IMR-90 (cell line): ENCODE measurements around the gene ZFP36. TPM values are rescaled to one million over a fixed set of nuclear protein-coding genes. Genes with fewer than 3 reads are reported as not detected.

Experiments
- ATAC-seq: fragments of 200-7000 bp; cut with Tn5 transposase; 2 replicates; pipeline ENCODE4 v1.9.1; 2020; ENCODE audit warnings: low read depth, mild to moderate bottlenecking, moderate library complexity
- BruUV-seq: library from RNA; stranded (reverse); fragments of 400-500 nt; replicated peaks from 2 replicates; lab custom pipeline; 2021; lab: Mats Ljungman, UMichigan
- CTCF ChIA-PET: fragments of 300-600 bp; formaldehyde crosslinking; extraction: SDS; loops from one replicate; lab custom pipeline; 2021; ENCODE audit warnings: antibody characterized with exemption; lab: Yijun Ruan, JAX
- POLR2A ChIA-PET: fragments of 300-600 bp; sonication (Branson Sonifier 250); formaldehyde crosslinking; loops from one replicate; lab custom pipeline; 2022; ENCODE audit warnings: antibody characterized with exemption; ENCODE audit not compliant: unreplicated experiment; lab: Charles Lee
- DNase-seq: peaks from one replicate; pipeline ENCODE4 v3.0.0; 2013
- H2AFZ ChIP-seq: replicated peaks from 2 replicates; pipeline ENCODE3; 2013; ENCODE audit warnings: low read length, mild to moderate bottlenecking; ENCODE audit not compliant: poor library complexity
- H2AK5ac ChIP-seq: 2 replicates; pipeline ENCODE4 v1.6.1; 2013; ENCODE audit warnings: low read depth, low read length, inconsistent platforms
- H2AK9ac ChIP-seq: replicated peaks from 2 replicates; pipeline ENCODE3; 2013; ENCODE audit warnings: mild to moderate bottlenecking, low read depth, low read length, moderate library complexity; ENCODE audit not compliant: poor library complexity
- H2BK120ac ChIP-seq: 2 replicates; pipeline ENCODE4 v1.6.1; 2013; ENCODE audit warnings: low read depth, low read length, inconsistent platforms
- H2BK15ac ChIP-seq: 3 replicates; pipeline ENCODE4 v1.6.1; 2013; ENCODE audit warnings: low read depth, low read length, inconsistent platforms
- H2BK20ac ChIP-seq: 2 replicates; pipeline ENCODE4 v1.6.1; 2013; ENCODE audit warnings: low read depth, mild to moderate bottlenecking, inconsistent platforms, low read length, moderate library complexity
- H2BK5ac ChIP-seq: 2 replicates; pipeline ENCODE4 v1.6.1; 2013; ENCODE audit warnings: mild to moderate bottlenecking, low read depth, low read length, inconsistent platforms; ENCODE audit not compliant: poor library complexity, severe bottlenecking
- H3K14ac ChIP-seq: replicated peaks from 2 replicates; pipeline ENCODE4 v1.6.1; 2013; ENCODE audit warnings: low read depth, low read length, inconsistent platforms
- H3K18ac ChIP-seq: 2 replicates; pipeline ENCODE4 v1.6.1; 2013; ENCODE audit warnings: low read depth, low read length, control low read depth
- H3K23ac ChIP-seq: 2 replicates; pipeline ENCODE4 v1.6.1; 2013; ENCODE audit warnings: low read depth, low read length, inconsistent platforms
- H3K27ac ChIP-seq: 2 replicates; pipeline ENCODE4 v1.5.1; 2013; ENCODE audit warnings: mild to moderate bottlenecking, control low read depth, low read length; ENCODE audit not compliant: insufficient read depth
- H3K27me3 ChIP-seq: 2 replicates; pipeline ENCODE4 v1.6.1; 2013; ENCODE audit warnings: low read length; ENCODE audit not compliant: control insufficient read depth, insufficient read depth
- H3K36me3 ChIP-seq: 2 replicates; pipeline ENCODE4 v1.6.1; 2013; ENCODE audit warnings: low read length, mixed read lengths; ENCODE audit not compliant: control insufficient read depth, insufficient read depth
- H3K4ac ChIP-seq: 2 replicates; pipeline ENCODE4 v1.6.1; 2013; ENCODE audit warnings: low read depth, low read length, inconsistent platforms
- H3K4me1 ChIP-seq: 2 replicates; pipeline ENCODE4 v1.6.1; 2013; ENCODE audit warnings: low read length, mixed read lengths; ENCODE audit not compliant: control insufficient read depth, insufficient read depth
- H3K4me2 ChIP-seq: 2 replicates; pipeline ENCODE4 v1.6.1; 2013; ENCODE audit warnings: low read depth, mild to moderate bottlenecking, control low read depth, low read length, moderate library complexity
- H3K4me3 ChIP-seq: 2 replicates; pipeline ENCODE4 v1.5.1; 2013; ENCODE audit warnings: low read depth, mild to moderate bottlenecking, control low read depth, low read length, moderate library complexity; ENCODE audit not compliant: insufficient read depth
- H3K56ac ChIP-seq: 2 replicates; pipeline ENCODE4 v1.6.1; 2013; ENCODE audit warnings: low read length, inconsistent platforms; ENCODE audit not compliant: insufficient read depth; ENCODE audit errors: extremely low read depth
- H3K79me1 ChIP-seq, 2 experiments: 2 replicates each; pipeline ENCODE4 v1.6.1; 2013; ENCODE audit warnings: low read length in 2 of 2, inconsistent platforms in 1 of 2, low read depth in 1 of 2
- H3K9ac ChIP-seq: 2 replicates; pipeline ENCODE4 v1.6.1; 2013; ENCODE audit warnings: low read depth, low read length, control low read depth
- H3K9me1 ChIP-seq: 2 replicates; pipeline ENCODE4 v1.6.1; 2013; ENCODE audit warnings: low read length, inconsistent platforms; ENCODE audit not compliant: insufficient read depth
- H3K9me3 ChIP-seq: 2 replicates; pipeline ENCODE4 v1.6.1; 2013; ENCODE audit warnings: low read length; ENCODE audit not compliant: control insufficient read depth, insufficient read depth
- H4K20me1 ChIP-seq: 2 replicates; pipeline ENCODE4 v1.6.1; 2013; ENCODE audit warnings: low read length, inconsistent platforms; ENCODE audit not compliant: insufficient read depth
- H4K5ac ChIP-seq: 2 replicates; pipeline ENCODE4 v1.6.1; 2013; ENCODE audit warnings: mild to moderate bottlenecking, low read depth, low read length, control low read depth
- H4K8ac ChIP-seq, 2 experiments: 2 replicates each; pipeline ENCODE4 v1.6.1; 2013; ENCODE audit warnings: low read depth in 2 of 2, low read length in 2 of 2, control low read depth in 1 of 2, inconsistent platforms in 1 of 2
- H4K91ac ChIP-seq: 2 replicates; pipeline ENCODE4 v1.6.1; 2013; ENCODE audit warnings: low read depth, low read length, inconsistent platforms; ENCODE audit not compliant: insufficient read depth
- BHLHE40 ChIP-seq: fragments of 150-350 bp; IDR thresholded peaks from 2 replicates; pipeline ENCODE4 v1.6.1; 2016; ENCODE audit warnings: mild to moderate bottlenecking, low read depth, low read length
- FOS ChIP-seq: fragments of 150-350 bp; IDR thresholded peaks from 2 replicates; pipeline ENCODE4 v1.6.1; 2016; ENCODE audit warnings: low read depth, low read length
- NFE2L2 ChIP-seq: fragments of 150-350 bp; IDR thresholded peaks from 2 replicates; pipeline ENCODE4 v1.6.1; 2016; ENCODE audit warnings: low read depth, mild to moderate bottlenecking, low read length
- POLR2A ChIP-seq: IDR thresholded peaks from 2 replicates; pipeline ENCODE4 v1.6.1; 2012; ENCODE audit warnings: mild to moderate bottlenecking, low read depth, low read length
- RFX5 ChIP-seq: IDR thresholded peaks from 2 replicates; pipeline ENCODE4 v1.8.0; 2012; ENCODE audit warnings: low read depth, mild to moderate bottlenecking, low read length, moderate library complexity
- SMC3 ChIP-seq: fragments of 150-350 bp; IDR thresholded peaks from 2 replicates; pipeline ENCODE4 v1.6.1; 2016; ENCODE audit warnings: low read depth, mild to moderate bottlenecking, antibody characterized with exemption, low read length, moderate library complexity
- WGBS, 2 experiments: methylation state at CpG; one replicate each; pipeline versions ENCODE4 v1.1.5 to v1.1.7; 2013; ENCODE audit warnings: missing lambda C conversion rate in 2 of 2; ENCODE audit not compliant: insufficient read length in 1 of 2; ENCODE audit errors: extremely low coverage in 2 of 2; 5-methylcytosine and 5-hydroxymethylcytosine counted together
- dilution Hi-C: fragments of 300-500 bp; cut with HindIII; formaldehyde crosslinking; loops from one replicate; pipeline ENCODE4 v1.14.3; 2018; ENCODE audit warnings: low sequenced_read_pairs; ENCODE audit not compliant: unreplicated experiment
- in situ Hi-C: fragments of 300-500 bp; cut with MboI; formaldehyde crosslinking; loops from 3 replicates; pipeline ENCODE4 v1.14.3; 2019; ENCODE audit warnings: low sequenced_read_pairs, inconsistent platforms, mixed read lengths
- intact Hi-C: fragments of 100-400 bp; cut with micrococcal nuclease; formaldehyde crosslinking; loops from 2 replicates; pipeline ENCODE4 v1.10.0; 2022
- polyA plus RNA-seq, 3 experiments: library from polyadenylated mRNA; depleted of rRNA; stranded (reverse); fragments of >200 nt; gene quantifications; 2 replicates each; pipeline ENCODE4 v1.2.3, GENCODE V29; 2012; ENCODE audit warnings: low replicate concordance in 1 of 3
- total RNA-seq: library from RNA; depleted of rRNA; stranded (reverse); fragments of >200 nt; gene quantifications from 2 replicates; pipeline ENCODE4 v1.2.3, GENCODE V29; 2012

Gene ZFP36
- total and polyA plus RNA-seq, 2 of the 4 experiments (the other 2 are of a cell fraction): 1.4 to 45.0 TPM

GRCh38 chr19:39390451-39390750, 16.2 kb upstream of the ZFP36 start:
- peak overlapping the region; percentile 97 for H2AK5ac ChIP-seq
- H3K56ac ChIP-seq: peak overlapping the region; percentile 84
- no peak overlapping the region for H2BK20ac ChIP-seq
- peaks cover 34 to 55% of the 10 kb centered on the region in 2 experiments for H3K79me1 ChIP-seq
- H3K27me3 ChIP-seq: no peaks in the 10 kb centered on the region
- peak overlapping the region; percentile 53 for H4K5ac ChIP-seq
- peak overlapping the region; percentile 93 for H2BK5ac ChIP-seq
- peaks cover 15% of the 10 kb centered on the region; the same call in 1 of the 2 replicates for H3K9me1 ChIP-seq
- no peak overlapping the region for H2BK15ac ChIP-seq
- H2BK120ac ChIP-seq: peak overlapping the region; percentile 70; the same call in 1 of the 2 replicates
- peak overlapping the region; percentile 38 to 92 for H4K8ac ChIP-seq
- H3K36me3 ChIP-seq: peaks cover 46% of the 10 kb centered on the region
- peak overlapping the region; percentile 92 for H3K27ac ChIP-seq
- in situ Hi-C loops: no loop called here
- dilution Hi-C loops: no loop called here
- H3K4me2 ChIP-seq: peak overlapping the region; percentile 88
- H3K9me3 ChIP-seq: no peaks in the 10 kb centered on the region
- 0% methylated on average over 5 of the region's 10 CpGs; no CpG with 5 or more reads in 1 of the 2 experiments for WGBS, 2 experiments
- CTCF ChIA-PET: interaction anchor here (0.6 kb wide), 1 partner anchor 30 kb away, joined by 3 read pairs; no protein-coding TSS in a partner anchor
- no peak for TF ChIP-seq RFX5
- no peak for TF ChIP-seq BHLHE40
- no peak for TF ChIP-seq POLR2A
- TF ChIP-seq NFE2L2: no peak
- TF ChIP-seq FOS: no peak
- TF ChIP-seq SMC3: no peak
- no TSS peak for BruUV-seq
- H4K20me1 ChIP-seq: no peaks in the 10 kb centered on the region
- peak overlapping the region; percentile 93 for H3K4ac ChIP-seq
- H3K23ac ChIP-seq: peak overlapping the region; percentile 73
- peak overlapping the region; percentile 94 for H4K91ac ChIP-seq
- peaks cover 12% of the 10 kb centered on the region for H3K4me1 ChIP-seq
- H3K9ac ChIP-seq: peak overlapping the region; percentile 87
- H3K18ac ChIP-seq: peak overlapping the region; percentile 51; the same call in 1 of the 2 replicates
- DNase-seq (no peak), ATAC-seq (no peak)
- H2AK9ac ChIP-seq: peak overlapping the region; percentile 100
- peak overlapping the region; percentile 96 for H2AFZ ChIP-seq
- H3K4me3 ChIP-seq: peak overlapping the region; percentile 64
- intact Hi-C loops: loop anchor here (2.0 kb wide), 1 partner anchor 48 kb away; the partner anchor contains the start of gene SAMD4B
- POLR2A ChIA-PET: interaction anchor here (1.5 kb wide), 1 partner anchor 46 kb away, joined by 5 read pairs; the partner anchor contains the start of gene RPS16
- peak overlapping the region; percentile 93 for H3K14ac ChIP-seq
